WI38 (cell line): ENCODE results near the gene ADGRG1.

ENCODE experiments used
- H3K4me3 ChIP-seq: 2 replicates; pipeline ENCODE4 v1.5.1; 2011; ENCODE audit warnings: low read depth, mild to moderate bottlenecking, control low read depth, low read length
- TF ChIP-seq, protein P1 (sequence below): IDR thresholded peaks from 2 replicates; pipeline ENCODE4 v1.5.1; 2012; ENCODE audit warnings: low read depth, mild to moderate bottlenecking, control low read depth, low read length

Gene ADGRG1

DNA sequence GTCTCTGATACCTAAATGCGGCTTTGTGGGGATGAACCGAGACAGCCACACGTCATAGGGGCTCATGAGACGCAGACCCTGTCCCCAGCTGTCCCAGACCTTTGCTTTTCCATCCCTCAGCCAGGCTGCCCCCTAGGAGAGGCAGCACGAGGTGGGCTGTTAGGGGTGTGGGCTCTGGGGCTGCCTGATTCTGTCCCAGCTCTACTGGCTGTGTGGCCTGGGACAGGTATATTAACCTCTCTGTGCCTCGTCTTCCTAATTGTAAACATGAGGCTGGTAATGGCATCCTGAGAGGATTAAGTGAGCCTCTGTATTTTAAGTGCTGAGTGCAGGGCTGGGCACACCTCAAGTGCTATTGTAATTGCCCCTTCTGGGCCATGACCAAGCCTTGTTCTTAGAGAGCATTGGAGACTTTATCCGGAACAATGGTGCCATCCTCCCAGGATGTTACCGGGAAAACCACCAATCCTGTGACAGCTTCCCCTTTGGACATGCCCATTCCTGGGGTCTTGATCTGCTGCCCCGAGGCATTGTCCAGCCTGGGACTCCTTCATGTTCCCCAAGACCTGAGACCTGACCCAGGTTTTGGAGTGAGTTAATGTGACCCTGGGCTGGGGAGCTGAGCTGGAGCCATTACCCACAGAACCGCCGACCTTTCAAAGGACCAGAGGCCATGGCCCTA is 5.1 kb downstream of the ADGRG1 start:
- H3K4me3 ChIP-seq, result no peak overlapping the region

GRCh38 chr16:57634171-57634570 is 5.7 kb downstream of the ADGRG1 start:
- TF ChIP-seq, protein P1, sequence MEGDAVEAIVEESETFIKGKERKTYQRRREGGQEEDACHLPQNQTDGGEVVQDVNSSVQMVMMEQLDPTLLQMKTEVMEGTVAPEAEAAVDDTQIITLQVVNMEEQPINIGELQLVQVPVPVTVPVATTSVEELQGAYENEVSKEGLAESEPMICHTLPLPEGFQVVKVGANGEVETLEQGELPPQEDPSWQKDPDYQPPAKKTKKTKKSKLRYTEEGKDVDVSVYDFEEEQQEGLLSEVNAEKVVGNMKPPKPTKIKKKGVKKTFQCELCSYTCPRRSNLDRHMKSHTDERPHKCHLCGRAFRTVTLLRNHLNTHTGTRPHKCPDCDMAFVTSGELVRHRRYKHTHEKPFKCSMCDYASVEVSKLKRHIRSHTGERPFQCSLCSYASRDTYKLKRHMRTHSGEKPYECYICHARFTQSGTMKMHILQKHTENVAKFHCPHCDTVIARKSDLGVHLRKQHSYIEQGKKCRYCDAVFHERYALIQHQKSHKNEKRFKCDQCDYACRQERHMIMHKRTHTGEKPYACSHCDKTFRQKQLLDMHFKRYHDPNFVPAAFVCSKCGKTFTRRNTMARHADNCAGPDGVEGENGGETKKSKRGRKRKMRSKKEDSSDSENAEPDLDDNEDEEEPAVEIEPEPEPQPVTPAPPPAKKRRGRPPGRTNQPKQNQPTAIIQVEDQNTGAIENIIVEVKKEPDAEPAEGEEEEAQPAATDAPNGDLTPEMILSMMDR, result no peak
- H3K4me3 ChIP-seq, result no peak overlapping the region

More for the DNA sequence above, 5.1 kb downstream of the ADGRG1 start:
- TF ChIP-seq, protein P1, result no peak

- TF ChIP-seq, protein P1, result no peak
- H3K4me3 ChIP-seq, result no peak overlapping the region
These were observed 7.1 kb downstream of the ADGRG1 start for GRCh38 chr16:57635266-57636097.

DNA sequence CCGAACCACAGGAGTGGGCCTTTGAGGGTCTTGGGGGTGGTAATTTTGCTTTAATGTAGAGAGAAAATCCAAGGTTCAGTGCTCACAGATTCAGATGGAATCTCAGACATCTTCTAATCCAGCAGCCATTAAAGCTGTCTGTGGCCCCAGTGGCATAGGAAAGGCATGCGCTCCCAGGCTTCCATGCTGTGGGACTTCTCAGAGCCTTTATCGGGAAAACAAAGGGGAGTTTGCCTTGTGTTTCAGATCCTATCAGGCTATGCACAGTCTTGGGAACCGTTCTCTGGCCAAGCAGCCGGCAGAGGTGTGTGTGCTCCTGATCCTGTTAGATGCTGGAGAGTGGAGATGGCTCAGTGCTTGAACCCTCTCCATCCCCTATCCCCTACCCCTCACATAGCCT is 7.8 kb downstream of the ADGRG1 start:
- TF ChIP-seq, protein P1, result no peak
- H3K4me3 ChIP-seq, result no peak overlapping the region

DNA sequence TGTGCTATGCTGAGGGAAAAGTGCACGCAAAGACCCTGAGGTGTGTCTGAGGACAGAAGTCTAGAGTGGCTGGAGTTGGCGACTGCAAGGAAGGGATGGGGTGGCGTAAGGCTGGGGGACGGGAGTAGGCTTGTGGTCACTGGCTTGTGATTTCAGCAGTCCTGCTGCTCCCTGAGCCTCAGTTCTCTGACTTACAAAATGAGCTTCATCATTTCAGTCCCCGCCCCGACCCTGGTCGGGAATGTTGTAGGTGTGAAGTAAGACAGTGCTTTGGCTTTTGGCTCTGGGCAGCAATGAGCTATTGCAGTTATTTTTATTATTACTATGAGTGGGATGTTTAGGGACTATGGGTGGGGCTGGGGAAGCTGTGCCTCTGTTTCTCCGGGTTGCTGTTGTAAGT is 8.6 kb downstream of the ADGRG1 start:
- H3K4me3 ChIP-seq, result no peak overlapping the region
- TF ChIP-seq, protein P1, result no peak

DNA sequence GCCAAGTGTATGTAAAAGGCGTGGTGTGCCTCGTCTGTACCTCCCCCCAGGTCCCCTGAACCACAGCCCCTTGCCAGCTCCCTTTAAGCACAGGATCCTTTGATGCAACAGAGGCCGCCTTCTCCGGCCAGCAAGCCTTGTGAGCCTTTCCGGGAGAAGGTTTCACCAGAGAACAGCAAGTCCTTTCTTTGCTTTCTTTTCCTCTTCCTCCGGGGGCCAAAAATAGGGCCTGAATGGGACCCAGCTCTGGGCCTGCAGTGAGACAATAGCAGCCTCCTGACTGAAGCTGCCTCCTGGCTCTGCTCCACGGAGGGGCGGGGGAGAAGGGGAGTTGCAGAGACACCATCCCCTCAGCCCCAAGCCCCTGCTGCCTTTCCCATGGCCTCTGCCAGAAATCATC is 9.0 kb downstream of the ADGRG1 start:
- H3K4me3 ChIP-seq, result no peak overlapping the region

DNA sequence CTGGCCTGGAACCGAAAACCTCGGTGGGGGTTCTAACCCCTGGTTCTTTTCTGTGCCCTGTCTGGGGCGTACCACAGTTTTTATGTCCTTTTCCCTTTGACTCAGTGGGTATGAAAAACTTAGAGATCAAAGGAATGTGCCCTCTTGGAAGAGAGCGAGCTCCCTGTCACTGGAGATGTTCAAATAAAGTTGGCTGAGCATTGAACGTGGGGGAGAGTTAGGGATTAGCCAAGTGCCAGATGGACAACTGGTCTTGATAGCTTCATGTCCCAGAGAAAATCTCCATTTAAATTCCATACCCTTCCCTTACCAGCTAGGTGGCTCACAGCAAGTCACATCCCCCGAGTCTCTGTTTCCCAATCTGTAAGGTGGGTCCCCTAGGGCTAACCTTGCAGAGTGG is 9.5 kb downstream of the ADGRG1 start:
- TF ChIP-seq, protein P1, result no peak
- no peak overlapping the region for H3K4me3 ChIP-seq

More for the DNA sequence above, 9.0 kb downstream of the ADGRG1 start:
- TF ChIP-seq, protein P1, result no peak
